PC-9 (cell line): Measurements from ENCODE around the gene TEDC2. TPM values are rescaled to one million over a fixed set of nuclear protein-coding genes. Genes with fewer than 3 reads are reported as not detected.

Source experiments
- BruUV-seq: library from RNA; stranded (reverse); fragments of 400-500 nt; replicated peaks from 2 replicates; lab custom pipeline; 2021; lab: Mats Ljungman, UMichigan
- CTCF ChIA-PET: fragments of 300-600 bp; sonication (Branson Sonifier 250); formaldehyde crosslinking; loops from one replicate; lab custom pipeline; 2022; ENCODE audit warnings: antibody characterized with exemption; lab: Charles Lee
- POLR2A ChIA-PET: fragments of 300-600 bp; sonication (Branson Sonifier 250); formaldehyde crosslinking; loops from one replicate; lab custom pipeline; 2022; ENCODE audit warnings: antibody characterized with exemption; ENCODE audit not compliant: unreplicated experiment; lab: Charles Lee
- DNase-seq, 2 experiments: peaks; one replicate each; pipeline versions ENCODE4 v3.0.0 to v3.0.0-alpha.2; 2015 to 2022; ENCODE audit warnings: mixed read lengths in 1 of 2
- H2AFZ ChIP-seq: fragments of 200-600 bp; sonication (generic); 2 replicates; pipeline ENCODE4 v1.8.1; 2017; ENCODE audit warnings: antibody characterized with exemption
- H3F3A ChIP-seq: fragments of 200-600 bp; sonication (generic); 2 replicates; pipeline ENCODE4 v1.8.1; 2017; ENCODE audit warnings: antibody characterized with exemption, mild to moderate bottlenecking, low read depth; ENCODE audit not compliant: insufficient read depth
- H3K27ac ChIP-seq: fragments of 200-600 bp; sonication (generic); 2 replicates; pipeline ENCODE4 v1.6.1; 2016; ENCODE audit warnings: mixed run types
- H3K27me3 ChIP-seq: fragments of 200-600 bp; sonication (generic); 2 replicates; pipeline ENCODE4 v1.6.1; 2016; ENCODE audit warnings: low read depth, mixed run types; ENCODE audit not compliant: insufficient read depth
- H3K36me3 ChIP-seq: fragments of 200-600 bp; sonication (generic); 2 replicates; pipeline ENCODE4 v1.6.1; 2016; ENCODE audit warnings: low read depth, mixed run types
- H3K4me1 ChIP-seq: fragments of 200-600 bp; sonication (generic); replicated peaks from 2 replicates; pipeline ENCODE4 v1.6.1; 2016; ENCODE audit warnings: mixed run types; ENCODE audit not compliant: insufficient read depth
- H3K4me2 ChIP-seq: fragments of 200-600 bp; sonication (generic); 2 replicates; pipeline ENCODE4 v1.6.1; 2017; ENCODE audit warnings: mixed run types
- H3K4me3 ChIP-seq: fragments of 200-600 bp; sonication (generic); 2 replicates; pipeline ENCODE4 v1.6.1; 2016; ENCODE audit warnings: mixed run types
- H3K79me2 ChIP-seq: fragments of 200-600 bp; sonication (generic); 2 replicates; pipeline ENCODE4 v1.6.1; 2017; ENCODE audit warnings: low read depth, mixed run types
- H3K9me2 ChIP-seq: fragments of 200-600 bp; sonication (generic); 2 replicates; pipeline ENCODE4 v1.8.1; 2017; ENCODE audit warnings: mild to moderate bottlenecking; ENCODE audit not compliant: insufficient read depth
- H3K9me3 ChIP-seq: fragments of 200-600 bp; sonication (generic); 2 replicates; pipeline ENCODE4 v1.8.1; 2016; ENCODE audit warnings: low read depth; ENCODE audit not compliant: insufficient read depth
- H4K20me1 ChIP-seq: fragments of 200-600 bp; sonication (generic); 2 replicates; pipeline ENCODE4 v1.8.1; 2017; ENCODE audit not compliant: insufficient read depth
- EZH2 ChIP-seq: fragments of 200-600 bp; sonication (generic); IDR thresholded peaks from 2 replicates; pipeline ENCODE4 v1.8.0; 2017; ENCODE audit warnings: antibody characterized with exemption, low read depth
- intact Hi-C: fragments of 100-400 bp; cut with micrococcal nuclease; formaldehyde crosslinking; loops from one replicate; pipeline ENCODE4 v1.10.0; 2022; ENCODE audit not compliant: unreplicated experiment
- total RNA-seq: library from RNA; stranded (reverse); gene quantifications from 2 replicates; pipeline ENCODE4 v1.2.3, GENCODE V29; 2021
- TF ChIP-seq, protein P1 (sequence below): fragments of 200-600 bp; sonication (generic); conservative IDR thresholded peaks from 2 replicates; pipeline ENCODE4 v1.6.1; 2017; ENCODE audit warnings: mixed run types, antibody characterized with exemption, mild to moderate bottlenecking, moderate library complexity

Gene TEDC2
- total RNA-seq, 1 experiment from 2014 or later = 26.3 TPM

DNA sequence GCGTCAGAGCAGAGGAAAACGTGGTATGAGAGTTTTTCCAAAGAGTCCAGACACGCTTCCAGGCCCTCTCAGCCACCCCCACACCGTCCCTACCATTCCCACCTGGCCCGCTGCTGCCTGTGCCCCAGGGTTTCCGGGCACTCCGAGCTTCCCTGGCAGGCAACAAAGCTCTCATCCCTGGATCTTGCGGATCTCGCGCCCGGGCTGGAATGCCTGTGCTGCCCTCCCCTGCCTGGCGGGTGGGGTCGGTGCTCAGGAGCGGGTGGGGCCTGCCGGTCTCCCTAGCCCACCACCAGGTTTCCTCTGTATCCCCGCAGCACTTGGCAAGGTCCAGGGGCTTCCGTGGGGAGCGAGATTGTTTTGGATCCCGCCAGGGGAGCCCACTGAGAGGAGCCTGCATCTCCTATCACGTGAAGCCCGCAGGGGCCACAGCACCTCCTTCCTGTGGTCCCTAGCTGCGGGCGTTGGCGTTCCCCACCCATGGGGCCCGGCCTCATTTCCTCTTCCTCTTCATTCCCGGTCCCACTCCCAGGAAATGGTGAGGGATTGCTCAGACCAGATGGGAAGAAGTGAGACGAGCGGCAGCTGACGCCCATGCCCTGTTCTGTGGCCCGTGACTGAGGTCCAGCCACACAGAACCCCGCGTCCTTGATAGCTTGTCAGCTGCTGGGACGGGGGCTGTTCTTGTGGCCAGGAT, 26.1 kb downstream of the TEDC2 start:
- Histone ChIP-seq H2AFZ (no peak overlapping the region), H3K4me1 (no peaks in the 10 kb centered on the region), H4K20me1 (no peaks in the 10 kb centered on the region), H3K36me3 (no peaks in the 10 kb centered on the region), H3K27ac (no peak overlapping the region), H3F3A (no peaks in the 10 kb centered on the region), H3K27me3 (no peaks in the 10 kb centered on the region), H3K4me3 (no peak overlapping the region), H3K9me2 (no peaks in the 10 kb centered on the region), H3K9me3 (no peaks in the 10 kb centered on the region), H3K79me2 (no peaks in the 10 kb centered on the region; the same call in 1 of the 2 replicates), H3K4me2 (no peak overlapping the region)
- CTCF ChIA-PET = no interaction called here
- no peak for DNase-seq
- intact Hi-C loops = no loop called here
- no peak for TF ChIP-seq EZH2
- TF ChIP-seq, protein P1, sequence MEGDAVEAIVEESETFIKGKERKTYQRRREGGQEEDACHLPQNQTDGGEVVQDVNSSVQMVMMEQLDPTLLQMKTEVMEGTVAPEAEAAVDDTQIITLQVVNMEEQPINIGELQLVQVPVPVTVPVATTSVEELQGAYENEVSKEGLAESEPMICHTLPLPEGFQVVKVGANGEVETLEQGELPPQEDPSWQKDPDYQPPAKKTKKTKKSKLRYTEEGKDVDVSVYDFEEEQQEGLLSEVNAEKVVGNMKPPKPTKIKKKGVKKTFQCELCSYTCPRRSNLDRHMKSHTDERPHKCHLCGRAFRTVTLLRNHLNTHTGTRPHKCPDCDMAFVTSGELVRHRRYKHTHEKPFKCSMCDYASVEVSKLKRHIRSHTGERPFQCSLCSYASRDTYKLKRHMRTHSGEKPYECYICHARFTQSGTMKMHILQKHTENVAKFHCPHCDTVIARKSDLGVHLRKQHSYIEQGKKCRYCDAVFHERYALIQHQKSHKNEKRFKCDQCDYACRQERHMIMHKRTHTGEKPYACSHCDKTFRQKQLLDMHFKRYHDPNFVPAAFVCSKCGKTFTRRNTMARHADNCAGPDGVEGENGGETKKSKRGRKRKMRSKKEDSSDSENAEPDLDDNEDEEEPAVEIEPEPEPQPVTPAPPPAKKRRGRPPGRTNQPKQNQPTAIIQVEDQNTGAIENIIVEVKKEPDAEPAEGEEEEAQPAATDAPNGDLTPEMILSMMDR = no peak
- POLR2A ChIA-PET = no interaction called here
- no TSS peak for BruUV-seq

DNA sequence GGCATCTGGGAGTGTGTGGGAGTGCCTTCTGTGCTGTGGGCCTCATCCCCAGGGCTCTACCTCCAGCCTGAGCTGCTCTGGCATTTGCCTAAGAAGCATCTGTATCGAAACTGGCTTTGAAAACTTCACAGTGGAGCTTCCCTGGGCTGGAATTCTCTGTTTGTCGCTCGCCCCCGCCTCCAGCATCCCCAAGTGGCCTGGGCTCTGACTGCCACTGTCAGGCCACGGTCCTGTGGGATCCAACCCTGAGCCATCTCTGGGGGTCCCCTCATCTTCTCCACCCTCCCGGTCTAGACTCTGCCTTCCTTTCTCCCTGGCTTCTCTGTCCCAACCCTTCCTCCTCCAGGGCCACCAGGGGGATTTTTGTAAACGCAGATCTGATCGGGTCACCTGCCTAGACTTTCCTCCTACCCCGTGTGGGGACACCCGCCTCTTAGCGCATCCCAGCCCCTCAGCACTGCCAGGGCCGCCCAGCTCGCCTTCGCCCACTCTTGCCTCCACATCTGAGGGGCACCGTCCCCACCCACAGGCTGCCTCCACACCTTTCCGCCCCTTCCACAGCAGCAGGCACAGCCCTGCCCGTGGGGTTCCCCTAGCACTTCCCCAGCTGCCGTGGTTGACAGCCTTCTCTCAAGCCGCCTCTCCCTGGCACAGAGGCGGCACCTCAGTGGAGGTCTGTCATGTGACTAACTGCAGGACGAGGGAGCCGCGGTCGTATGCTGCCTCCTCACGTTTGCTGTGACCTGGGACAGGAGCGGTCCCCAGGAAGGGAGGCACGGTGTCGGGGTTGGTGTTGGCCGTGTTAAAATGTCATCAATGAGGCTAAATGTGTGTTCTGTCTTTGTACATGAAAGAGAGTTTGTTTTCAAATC, 27.0 kb downstream of the TEDC2 start:
- Histone ChIP-seq H3F3A (no peaks in the 10 kb centered on the region), H3K27ac (no peak overlapping the region), H3K79me2 (no peaks in the 10 kb centered on the region; the same call in 1 of the 2 replicates), H3K9me2 (no peaks in the 10 kb centered on the region), H3K4me3 (no peak overlapping the region), H3K4me2 (no peak overlapping the region), H3K4me1 (no peaks in the 10 kb centered on the region), H3K27me3 (no peaks in the 10 kb centered on the region), H3K9me3 (no peaks in the 10 kb centered on the region), H4K20me1 (no peaks in the 10 kb centered on the region), H2AFZ (no peak overlapping the region), H3K36me3 (no peaks in the 10 kb centered on the region)
- intact Hi-C loops = no loop called here
- DNase-seq = no peak
- BruUV-seq = no TSS peak
- CTCF ChIA-PET = no interaction called here
- POLR2A ChIA-PET = no interaction called here
- no peak for TF ChIP-seq EZH2
- TF ChIP-seq, protein P1 = no peak

DNA sequence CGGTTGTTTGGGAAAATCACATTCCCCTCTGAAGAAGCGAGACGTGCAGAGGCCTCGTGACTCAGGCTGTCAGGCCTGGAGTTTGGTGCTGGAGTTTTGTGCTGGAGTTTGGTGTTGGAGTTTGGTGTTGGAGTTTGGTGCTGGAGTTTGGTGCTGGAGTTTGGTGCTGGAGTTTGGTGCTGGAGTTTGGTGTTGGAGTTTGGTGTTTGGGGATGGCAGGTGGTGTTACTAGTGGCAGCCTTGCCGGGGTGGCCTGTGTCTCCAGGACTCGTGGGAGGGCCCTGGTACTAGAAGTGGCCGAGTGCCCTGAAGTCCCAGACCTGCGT, 27.6 kb downstream of the TEDC2 start:
- Histone ChIP-seq H3K9me2 (no peaks in the 10 kb centered on the region), H3K27me3 (no peaks in the 10 kb centered on the region), H3K27ac (no peak overlapping the region), H2AFZ (no peak overlapping the region), H3K9me3 (no peaks in the 10 kb centered on the region), H3K4me1 (no peaks in the 10 kb centered on the region), H3K4me2 (no peak overlapping the region), H3F3A (no peaks in the 10 kb centered on the region), H3K36me3 (no peaks in the 10 kb centered on the region), H4K20me1 (no peaks in the 10 kb centered on the region), H3K4me3 (no peak overlapping the region), H3K79me2 (no peaks in the 10 kb centered on the region; the same call in 1 of the 2 replicates)
- DNase-seq = no peak
- no TSS peak for BruUV-seq
- POLR2A ChIA-PET = no interaction called here
- TF ChIP-seq, protein P1 = no peak
- TF ChIP-seq EZH2 = no peak
- intact Hi-C loops = no loop called here
- CTCF ChIA-PET = no interaction called here
